ENCODE measurements around the gene CHMP6.

CHMP6 gene

DNA sequence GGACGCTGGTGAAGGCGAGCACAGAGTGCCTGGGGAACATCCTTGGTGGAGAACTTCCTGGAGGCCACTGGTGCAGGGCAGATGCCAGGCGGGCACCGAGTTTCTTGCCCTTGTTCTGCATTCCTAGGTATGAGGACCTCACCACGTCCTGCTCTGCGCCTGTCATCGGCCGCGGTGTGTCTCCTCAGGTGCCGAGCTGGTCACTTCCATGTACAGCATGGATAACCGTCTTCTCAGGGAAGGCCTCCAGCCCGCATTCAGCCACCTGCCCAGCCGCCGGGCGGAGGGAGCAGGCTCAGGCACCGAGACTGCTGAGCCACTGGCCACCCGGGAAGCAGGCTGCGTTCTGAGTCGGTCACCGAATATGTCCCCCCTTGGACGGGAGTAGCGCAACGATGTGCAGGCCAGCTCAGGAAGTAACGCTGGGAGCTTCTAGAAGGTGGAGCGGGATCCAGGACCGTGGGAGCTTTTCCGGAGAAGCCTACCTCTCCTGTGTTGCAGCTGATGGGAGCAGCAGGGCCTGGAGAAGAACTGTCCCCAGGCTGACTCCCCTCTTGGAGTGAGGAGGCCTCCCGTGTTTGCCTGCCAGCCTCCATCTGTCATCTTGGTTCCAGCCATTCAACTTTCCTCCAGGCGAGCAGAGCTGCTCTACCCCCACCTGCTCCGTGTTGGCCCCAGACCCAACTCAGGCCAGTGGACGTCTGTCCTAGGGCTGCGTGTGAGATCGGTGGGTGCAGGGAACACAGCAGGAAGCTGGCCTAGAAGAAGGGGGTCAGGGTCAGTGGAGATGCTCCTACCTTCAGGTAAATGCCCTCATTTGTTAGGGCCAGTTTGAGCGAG lies 41.2 kb downstream of the CHMP6 start:
- H3K4me3 ChIP-seq (ENCODE audit: low read depth, low read length) = no peak overlapping the region
- TF ChIP-seq, protein P1, sequence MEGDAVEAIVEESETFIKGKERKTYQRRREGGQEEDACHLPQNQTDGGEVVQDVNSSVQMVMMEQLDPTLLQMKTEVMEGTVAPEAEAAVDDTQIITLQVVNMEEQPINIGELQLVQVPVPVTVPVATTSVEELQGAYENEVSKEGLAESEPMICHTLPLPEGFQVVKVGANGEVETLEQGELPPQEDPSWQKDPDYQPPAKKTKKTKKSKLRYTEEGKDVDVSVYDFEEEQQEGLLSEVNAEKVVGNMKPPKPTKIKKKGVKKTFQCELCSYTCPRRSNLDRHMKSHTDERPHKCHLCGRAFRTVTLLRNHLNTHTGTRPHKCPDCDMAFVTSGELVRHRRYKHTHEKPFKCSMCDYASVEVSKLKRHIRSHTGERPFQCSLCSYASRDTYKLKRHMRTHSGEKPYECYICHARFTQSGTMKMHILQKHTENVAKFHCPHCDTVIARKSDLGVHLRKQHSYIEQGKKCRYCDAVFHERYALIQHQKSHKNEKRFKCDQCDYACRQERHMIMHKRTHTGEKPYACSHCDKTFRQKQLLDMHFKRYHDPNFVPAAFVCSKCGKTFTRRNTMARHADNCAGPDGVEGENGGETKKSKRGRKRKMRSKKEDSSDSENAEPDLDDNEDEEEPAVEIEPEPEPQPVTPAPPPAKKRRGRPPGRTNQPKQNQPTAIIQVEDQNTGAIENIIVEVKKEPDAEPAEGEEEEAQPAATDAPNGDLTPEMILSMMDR (IDR thresholded peaks at IDR 0.05; ENCODE audit: low read depth, low read length) = no peak

- TF ChIP-seq, protein P1 (IDR thresholded peaks at IDR 0.05; ENCODE audit: low read depth, low read length) = no peak
- peak overlapping the region; percentile 74 for H3K4me3 ChIP-seq (ENCODE audit: low read depth, low read length)
Observed at GRCh38 chr17:81033535-81034167, 42.0 kb downstream of the CHMP6 start.

GRCh38 chr17:81034168-81034777 lies 42.6 kb downstream of the CHMP6 start:
- TF ChIP-seq, protein P1 (IDR thresholded peaks at IDR 0.05; ENCODE audit: low read depth, low read length) = no peak
- H3K4me3 ChIP-seq (ENCODE audit: low read depth, low read length) = peak overlapping the region; percentile 74

DNA sequence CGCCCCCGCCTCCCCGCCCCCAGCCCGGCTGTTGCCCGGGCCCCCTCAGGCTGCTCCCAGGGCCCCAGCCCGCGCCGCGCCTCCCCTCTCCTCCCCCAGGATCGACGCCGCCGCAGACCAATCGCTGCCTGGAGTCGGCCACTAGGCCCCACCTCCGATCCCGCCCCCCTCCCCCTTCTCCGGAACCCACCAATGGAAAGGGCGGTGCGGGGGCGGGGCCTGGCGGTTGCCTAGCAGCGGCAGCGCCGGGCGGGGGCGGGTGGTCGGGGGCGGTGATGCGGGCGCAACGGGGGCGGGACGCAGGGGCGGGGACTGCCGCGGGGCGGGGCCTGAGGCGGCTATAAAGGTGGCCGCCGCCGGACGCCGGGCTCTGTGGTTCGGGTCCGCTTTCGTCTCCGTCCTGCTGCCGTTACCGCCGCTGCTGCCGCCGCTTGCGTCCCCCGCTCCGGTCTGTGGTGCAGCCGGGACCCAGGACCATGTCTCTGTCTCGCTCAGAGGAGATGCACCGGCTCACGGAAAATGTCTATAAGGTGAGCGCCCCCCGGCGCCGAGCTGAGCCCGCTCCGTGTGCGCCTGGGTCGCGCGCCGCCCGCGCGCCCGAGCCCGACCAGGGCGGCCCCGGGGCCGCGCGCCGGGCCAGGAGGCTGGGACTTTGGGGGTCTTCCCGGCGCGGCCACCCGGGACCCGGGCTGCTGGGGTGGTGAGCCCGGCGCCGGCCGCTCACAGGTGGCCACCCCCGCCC lies 43.3 kb downstream of the CHMP6 start, which contains the start of gene BAIAP2:
Gene BAIAP2 (plus strand): TSS at position 373 of the 742 bp plus-strand sequence. CDS start 104 bp downstream, at position 477.
- TF ChIP-seq, protein P1 (IDR thresholded peaks at IDR 0.05; ENCODE audit: low read depth, low read length) = no peak
- H3K4me3 ChIP-seq (ENCODE audit: low read depth, low read length) = peak within 1 kb of the TSS; percentile 74

DNA sequence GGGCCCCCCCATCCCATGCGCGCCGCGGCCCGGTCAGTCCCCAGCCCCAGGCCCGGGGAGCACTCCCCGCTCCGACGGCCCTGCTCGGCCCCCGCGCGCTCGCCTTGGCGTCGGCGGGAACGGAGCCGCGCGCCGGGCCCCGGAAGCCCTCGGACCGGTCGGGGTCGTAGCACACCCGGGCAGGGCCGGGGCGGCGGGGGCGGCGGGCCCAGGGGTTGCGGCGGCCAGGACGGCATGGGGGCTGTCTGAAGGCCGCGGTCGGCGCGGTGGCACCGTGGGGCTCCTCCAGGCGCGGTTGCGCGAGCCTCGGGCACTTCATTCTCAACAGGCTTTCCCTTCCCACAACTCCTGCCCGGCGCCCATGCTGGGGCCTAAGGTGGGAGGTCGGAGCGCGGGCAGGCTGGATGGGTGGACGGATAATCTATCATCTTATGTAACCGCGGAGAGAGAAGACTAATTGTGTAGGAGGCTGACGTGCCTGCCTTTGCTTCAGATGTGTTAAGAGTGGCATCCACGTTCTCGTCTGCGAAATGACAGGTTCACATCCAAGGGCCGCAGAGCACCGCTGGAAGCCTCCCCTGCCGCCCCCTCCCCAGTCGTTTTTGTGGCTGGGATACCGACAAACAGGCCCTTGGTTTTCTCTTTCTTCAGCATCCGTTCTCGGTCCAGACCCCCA lies 44.0 kb downstream of the CHMP6 start:
- H3K4me3 ChIP-seq (ENCODE audit: low read depth, low read length) = peak overlapping the region; percentile 63
- TF ChIP-seq, protein P1 (IDR thresholded peaks at IDR 0.05; ENCODE audit: low read depth, low read length) = no peak

- TF ChIP-seq, protein P1 (IDR thresholded peaks at IDR 0.05; ENCODE audit: low read depth, low read length) = no peak
- H3K4me3 ChIP-seq (ENCODE audit: low read depth, low read length) = peak overlapping the region; percentile 63
Observed at GRCh38 chr17:81036197-81036941, 44.7 kb downstream of the CHMP6 start.
